Measurements from ENCODE around the gene SAP30.

Gene SAP30

GRCh38 chr4:173397604-173398003 lies 26.9 kb downstream of the SAP30 start:
- Mint-ChIP-seq H3K9me3 (no peaks in the 10 kb centered on the region), H3K4me1 (no peaks in the 10 kb centered on the region), H3K4me3 (no peak overlapping the region), H3K36me3 (peaks cover 2% of the 10 kb centered on the region), H3K27ac (no peak overlapping the region), H3K27me3 (peaks cover 2% of the 10 kb centered on the region)

- Mint-ChIP-seq H3K4me3 (no peak overlapping the region), H3K4me1 (no peaks in the 10 kb centered on the region), H3K27me3 (peaks cover 2% of the 10 kb centered on the region), H3K9me3 (no peaks in the 10 kb centered on the region), H3K27ac (no peak overlapping the region), H3K36me3 (peaks cover 2% of the 10 kb centered on the region)
These were observed 27.5 kb downstream of the SAP30 start for GRCh38 chr4:173398220-173398619.

GRCh38 chr4:173398779-173399415 lies 28.1 kb downstream of the SAP30 start, which contains the start of gene SCRG1:
TSS of gene SCRG1 (minus strand) at chr4:173399116. CDS start at chr4:173391414, 7,702 bp downstream.
- no peaks in the 10 kb centered on the region for H3K4me1 Mint-ChIP-seq
- H3K27ac Mint-ChIP-seq, result no peak within 1 kb of the TSS
- no peak within 1 kb of the TSS for H3K4me3 Mint-ChIP-seq
- peaks cover 2% of the 10 kb centered on the region for H3K27me3 Mint-ChIP-seq
- H3K36me3 Mint-ChIP-seq, result peaks cover 2% of the 10 kb centered on the region
- H3K9me3 Mint-ChIP-seq, result no peaks in the 10 kb centered on the region

GRCh38 chr4:173401063-173401462 lies 30.3 kb downstream of the SAP30 start:
- Mint-ChIP-seq H3K36me3 (no peaks in the 10 kb centered on the region), H3K27me3 (peaks cover 4% of the 10 kb centered on the region), H3K9me3 (no peaks in the 10 kb centered on the region), H3K27ac (no peak overlapping the region), H3K4me1 (no peaks in the 10 kb centered on the region), H3K4me3 (no peak overlapping the region)

GRCh38 chr4:173403051-173403450 lies 32.3 kb downstream of the SAP30 start:
- no peaks in the 10 kb centered on the region for H3K36me3 Mint-ChIP-seq
- no peak overlapping the region for H3K27ac Mint-ChIP-seq
- no peaks in the 10 kb centered on the region for H3K9me3 Mint-ChIP-seq
- H3K27me3 Mint-ChIP-seq, result peaks cover 2% of the 10 kb centered on the region
- no peaks in the 10 kb centered on the region for H3K4me1 Mint-ChIP-seq
- no peak overlapping the region for H3K4me3 Mint-ChIP-seq

GRCh38 chr4:173404296-173404865 lies 33.6 kb downstream of the SAP30 start:
- H3K27ac Mint-ChIP-seq, result no peak overlapping the region
- H3K27me3 Mint-ChIP-seq, result peaks cover 2% of the 10 kb centered on the region
- H3K4me3 Mint-ChIP-seq, result no peak overlapping the region
- H3K4me1 Mint-ChIP-seq, result no peaks in the 10 kb centered on the region
- no peaks in the 10 kb centered on the region for H3K9me3 Mint-ChIP-seq
- H3K36me3 Mint-ChIP-seq, result no peaks in the 10 kb centered on the region

- H3K27ac Mint-ChIP-seq, result no peak overlapping the region
- no peaks in the 10 kb centered on the region for H3K4me1 Mint-ChIP-seq
- no peak overlapping the region for H3K4me3 Mint-ChIP-seq
- peaks cover 2% of the 10 kb centered on the region for H3K27me3 Mint-ChIP-seq
- H3K36me3 Mint-ChIP-seq, result no peaks in the 10 kb centered on the region
- H3K9me3 Mint-ChIP-seq, result no peaks in the 10 kb centered on the region
These were observed 35.3 kb downstream of the SAP30 start for GRCh38 chr4:173405840-173406606.

- Mint-ChIP-seq H3K36me3 (no peaks in the 10 kb centered on the region), H3K4me1 (no peaks in the 10 kb centered on the region), H3K4me3 (no peak overlapping the region), H3K27ac (no peak overlapping the region), H3K9me3 (no peaks in the 10 kb centered on the region), H3K27me3 (peaks cover under 1% of the 10 kb centered on the region)
These were observed 39.3 kb downstream of the SAP30 start for GRCh38 chr4:173410079-173410478.

GRCh38 chr4:173411106-173411693 lies 40.4 kb downstream of the SAP30 start:
- no peaks in the 10 kb centered on the region for H3K4me1 Mint-ChIP-seq
- H3K4me3 Mint-ChIP-seq, result no peak overlapping the region
- H3K9me3 Mint-ChIP-seq, result no peaks in the 10 kb centered on the region
- no peaks in the 10 kb centered on the region for H3K36me3 Mint-ChIP-seq
- H3K27ac Mint-ChIP-seq, result no peak overlapping the region
- no peaks in the 10 kb centered on the region for H3K27me3 Mint-ChIP-seq

GRCh38 chr4:173413036-173413435 lies 42.3 kb downstream of the SAP30 start:
- H3K4me3 Mint-ChIP-seq, result no peak overlapping the region
- H3K27ac Mint-ChIP-seq, result no peak overlapping the region
- H3K27me3 Mint-ChIP-seq, result no peaks in the 10 kb centered on the region
- H3K36me3 Mint-ChIP-seq, result no peaks in the 10 kb centered on the region
- H3K4me1 Mint-ChIP-seq, result no peaks in the 10 kb centered on the region
- H3K9me3 Mint-ChIP-seq, result no peaks in the 10 kb centered on the region

- H3K27me3 Mint-ChIP-seq, result no peaks in the 10 kb centered on the region
- H3K36me3 Mint-ChIP-seq, result no peaks in the 10 kb centered on the region
- no peaks in the 10 kb centered on the region for H3K9me3 Mint-ChIP-seq
- H3K27ac Mint-ChIP-seq, result no peak overlapping the region
- no peaks in the 10 kb centered on the region for H3K4me1 Mint-ChIP-seq
- H3K4me3 Mint-ChIP-seq, result no peak overlapping the region
These were observed 43.7 kb downstream of the SAP30 start for GRCh38 chr4:173414456-173414855.

- Mint-ChIP-seq H3K27ac (no peak overlapping the region), H3K4me1 (no peaks in the 10 kb centered on the region), H3K27me3 (no peaks in the 10 kb centered on the region), H3K36me3 (no peaks in the 10 kb centered on the region), H3K4me3 (no peak overlapping the region), H3K9me3 (no peaks in the 10 kb centered on the region)
These were observed 44.3 kb downstream of the SAP30 start for GRCh38 chr4:173415092-173415491.

- no peaks in the 10 kb centered on the region for H3K36me3 Mint-ChIP-seq
- no peaks in the 10 kb centered on the region for H3K9me3 Mint-ChIP-seq
- H3K27me3 Mint-ChIP-seq, result no peaks in the 10 kb centered on the region
- peaks cover 3% of the 10 kb centered on the region for H3K4me1 Mint-ChIP-seq
- no peak overlapping the region for H3K4me3 Mint-ChIP-seq
- H3K27ac Mint-ChIP-seq, result no peak overlapping the region
These were observed 45.3 kb downstream of the SAP30 start for GRCh38 chr4:173415885-173416653.

GRCh38 chr4:173417833-173418232 lies 47.1 kb downstream of the SAP30 start:
- no peak overlapping the region for H3K27ac Mint-ChIP-seq
- H3K4me1 Mint-ChIP-seq, result peaks cover 3% of the 10 kb centered on the region
- H3K9me3 Mint-ChIP-seq, result no peaks in the 10 kb centered on the region
- no peak overlapping the region for H3K4me3 Mint-ChIP-seq
- no peaks in the 10 kb centered on the region for H3K27me3 Mint-ChIP-seq
- no peaks in the 10 kb centered on the region for H3K36me3 Mint-ChIP-seq

GRCh38 chr4:173418639-173419038 lies 47.9 kb downstream of the SAP30 start:
- Mint-ChIP-seq H3K27ac (no peak overlapping the region), H3K36me3 (no peaks in the 10 kb centered on the region), H3K4me1 (peaks cover 3% of the 10 kb centered on the region)

More at GRCh38 chr4:173418639-173419038, 47.9 kb downstream of the SAP30 start:
- Mint-ChIP-seq H3K4me3 (no peak overlapping the region), H3K27me3 (no peaks in the 10 kb centered on the region), H3K9me3 (no peaks in the 10 kb centered on the region)
